ENCODE results near the gene RALB.

The RALB gene, protein sequence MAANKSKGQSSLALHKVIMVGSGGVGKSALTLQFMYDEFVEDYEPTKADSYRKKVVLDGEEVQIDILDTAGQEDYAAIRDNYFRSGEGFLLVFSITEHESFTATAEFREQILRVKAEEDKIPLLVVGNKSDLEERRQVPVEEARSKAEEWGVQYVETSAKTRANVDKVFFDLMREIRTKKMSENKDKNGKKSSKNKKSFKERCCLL

DNA sequence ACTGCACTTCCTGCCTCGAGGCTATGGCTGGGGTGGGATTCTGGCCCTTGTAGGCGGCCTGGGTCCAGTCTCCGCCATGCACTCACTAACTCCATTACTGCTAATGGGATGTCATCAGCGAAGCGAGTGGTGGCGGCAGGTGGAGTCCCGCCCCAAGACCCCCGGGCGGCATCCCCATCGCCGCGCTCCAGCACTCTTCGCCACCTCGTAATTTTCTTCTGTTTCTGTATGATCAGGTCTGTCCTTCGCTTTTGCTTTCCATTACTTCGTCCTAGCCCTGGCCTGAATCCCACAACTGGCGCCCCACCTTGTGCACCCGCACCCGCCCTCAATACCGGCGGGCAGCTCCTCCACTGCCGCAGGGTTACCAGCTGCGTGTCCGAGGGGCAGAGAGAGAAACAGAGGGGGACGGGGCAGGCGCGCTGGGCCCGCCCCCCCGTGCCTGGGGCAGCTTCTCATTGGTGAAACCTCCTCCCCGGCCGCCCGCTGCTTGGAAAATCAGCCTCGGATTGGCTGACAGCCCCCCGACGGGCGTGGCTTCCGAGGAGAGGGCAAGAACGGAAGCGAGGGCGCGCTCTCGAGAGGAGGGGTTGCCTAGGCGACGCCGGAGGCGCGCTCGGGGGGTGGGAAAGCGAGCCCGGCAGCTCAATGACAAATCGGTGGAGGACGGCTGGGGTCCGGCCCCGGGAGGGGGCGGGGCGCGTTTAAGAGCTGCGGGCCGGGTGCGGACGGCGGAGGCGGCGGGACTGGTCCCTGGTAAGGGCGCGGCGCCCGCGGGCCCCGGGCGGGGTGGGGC is at the start of gene RALB:
Gene RALB (plus strand): TSS at position 628 of the 796 bp plus-strand sequence. CDS start 25,813 bp downstream, outside the sequence.
- peaks cover 45% of the 10 kb centered on the region for H3K4me1 Mint-ChIP-seq
- H3K9me3 Mint-ChIP-seq = no peaks in the 10 kb centered on the region
- H3K36me3 Mint-ChIP-seq (ENCODE audit: insufficient read depth) = peaks cover 10% of the 10 kb centered on the region
- peak within 1 kb of the TSS; percentile 99 for H3K4me3 Mint-ChIP-seq
- peak within 1 kb of the TSS; percentile 97 for H3K27ac Mint-ChIP-seq (ENCODE audit: low read depth)
- DNase-seq (ENCODE audit: low spot score in 2 of 2) = peak; percentile 96 to 97
- ATAC-seq (replicated peaks; ENCODE audit: extremely low read depth, poor library complexity, severe bottlenecking) = peak; percentile 93
- peaks cover 15% of the 10 kb centered on the region for H3K27me3 Mint-ChIP-seq

DNA sequence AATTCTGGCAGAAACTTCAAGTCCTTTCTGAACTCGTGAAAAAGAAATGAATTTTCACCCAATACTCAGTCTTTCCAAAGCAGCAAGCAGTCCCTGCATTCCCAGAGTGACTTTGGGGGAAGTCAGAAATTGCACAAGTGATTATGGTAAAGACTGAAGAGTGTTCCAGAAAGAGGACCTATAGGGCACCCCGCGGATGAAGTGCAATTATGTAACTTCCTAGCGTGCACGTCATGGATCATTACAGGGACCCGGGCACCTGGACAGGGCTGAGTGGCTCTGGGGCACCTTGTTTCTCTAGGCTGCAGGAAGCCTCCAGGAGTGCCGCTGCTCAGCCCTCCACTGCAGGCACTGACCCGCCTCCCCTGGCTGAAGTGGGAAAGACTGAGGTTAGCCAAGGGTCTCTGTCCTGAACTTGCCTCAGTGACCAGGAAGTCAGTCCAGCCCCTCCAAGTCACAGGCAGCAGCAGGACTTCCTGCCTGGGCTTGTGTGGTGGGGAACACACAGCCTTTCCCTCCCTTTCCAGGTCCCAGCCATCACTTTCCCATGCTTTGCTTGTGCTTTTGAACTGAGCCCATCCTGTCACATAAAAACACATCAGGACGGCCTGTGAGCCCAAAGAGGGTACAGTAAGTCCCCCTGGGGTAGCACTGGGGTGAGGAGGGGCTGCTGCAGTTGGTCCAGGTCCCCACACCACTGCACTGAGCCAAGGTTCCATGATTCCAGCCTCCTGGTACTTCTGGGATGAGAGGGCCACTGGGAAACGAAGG is 49.2 kb upstream of the RALB start:
- Mint-ChIP-seq H3K36me3 (ENCODE audit: insufficient read depth) (peaks cover 3% of the 10 kb centered on the region), H3K9me3 (peaks cover 5% of the 10 kb centered on the region), H3K4me1 (no peaks in the 10 kb centered on the region), H3K27ac (ENCODE audit: low read depth) (no peak overlapping the region), H3K4me3 (no peak overlapping the region), H3K27me3 (no peaks in the 10 kb centered on the region)
- no peak for DNase-seq (ENCODE audit: low spot score in 2 of 2)
- no peak for ATAC-seq (replicated peaks; ENCODE audit: extremely low read depth, poor library complexity, severe bottlenecking)

DNA sequence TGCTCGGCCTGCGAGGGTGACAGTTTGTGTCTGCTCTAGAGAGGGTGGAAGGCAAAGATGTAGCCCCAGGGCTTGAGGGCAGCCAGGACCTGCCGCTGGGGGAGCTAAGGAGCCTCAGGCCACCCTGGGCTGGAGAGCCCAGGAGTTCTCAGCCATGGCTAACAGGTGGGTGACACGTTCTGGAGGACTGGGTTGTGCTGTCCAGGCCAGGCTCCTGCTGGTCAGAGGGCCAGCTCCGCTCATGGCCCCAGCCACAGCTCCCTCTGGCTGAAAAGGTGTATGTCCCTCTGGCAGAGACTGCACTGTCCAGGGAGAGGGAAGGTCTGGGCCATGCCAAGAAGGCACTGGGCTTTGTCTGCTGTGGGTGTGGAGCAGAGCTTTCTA is 48.6 kb upstream of the RALB start:
- ATAC-seq (replicated peaks; ENCODE audit: extremely low read depth, poor library complexity, severe bottlenecking) (no peak), DNase-seq (ENCODE audit: low spot score in 2 of 2) (no peak)
- no peak overlapping the region for H3K4me3 Mint-ChIP-seq
- H3K9me3 Mint-ChIP-seq = peaks cover 1% of the 10 kb centered on the region
- H3K27ac Mint-ChIP-seq (ENCODE audit: low read depth) = no peak overlapping the region
- no peaks in the 10 kb centered on the region for H3K27me3 Mint-ChIP-seq
- no peaks in the 10 kb centered on the region for H3K4me1 Mint-ChIP-seq
- H3K36me3 Mint-ChIP-seq (ENCODE audit: insufficient read depth) = peaks cover 3% of the 10 kb centered on the region

DNA sequence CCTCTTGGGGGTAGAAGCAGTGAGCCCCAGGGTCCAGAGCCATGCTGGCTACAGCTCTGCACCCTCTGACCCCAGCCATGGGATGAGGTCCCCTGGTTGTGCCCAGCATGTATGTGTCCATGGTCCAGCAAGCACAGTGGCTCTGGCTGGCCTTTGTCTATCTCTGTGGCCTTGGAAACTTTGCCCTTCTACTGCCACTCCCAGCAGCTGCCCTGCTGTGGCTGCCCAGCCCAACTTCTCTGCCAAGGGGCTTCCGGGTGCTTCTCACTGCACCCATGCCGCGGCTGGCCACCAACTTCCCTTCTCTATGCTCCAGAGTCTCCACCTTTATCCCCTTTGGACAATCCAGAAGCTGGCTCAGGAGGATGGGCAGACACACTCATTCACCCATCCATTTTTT is 48.2 kb upstream of the RALB start:
- DNase-seq (ENCODE audit: low spot score in 2 of 2) (no peak), ATAC-seq (replicated peaks; ENCODE audit: extremely low read depth, poor library complexity, severe bottlenecking) (no peak)
- no peaks in the 10 kb centered on the region for H3K27me3 Mint-ChIP-seq
- H3K36me3 Mint-ChIP-seq (ENCODE audit: insufficient read depth) = peaks cover 3% of the 10 kb centered on the region
- no peak overlapping the region for H3K4me3 Mint-ChIP-seq
- H3K4me1 Mint-ChIP-seq = no peaks in the 10 kb centered on the region
- H3K27ac Mint-ChIP-seq (ENCODE audit: low read depth) = no peak overlapping the region
- H3K9me3 Mint-ChIP-seq = no peaks in the 10 kb centered on the region

DNA sequence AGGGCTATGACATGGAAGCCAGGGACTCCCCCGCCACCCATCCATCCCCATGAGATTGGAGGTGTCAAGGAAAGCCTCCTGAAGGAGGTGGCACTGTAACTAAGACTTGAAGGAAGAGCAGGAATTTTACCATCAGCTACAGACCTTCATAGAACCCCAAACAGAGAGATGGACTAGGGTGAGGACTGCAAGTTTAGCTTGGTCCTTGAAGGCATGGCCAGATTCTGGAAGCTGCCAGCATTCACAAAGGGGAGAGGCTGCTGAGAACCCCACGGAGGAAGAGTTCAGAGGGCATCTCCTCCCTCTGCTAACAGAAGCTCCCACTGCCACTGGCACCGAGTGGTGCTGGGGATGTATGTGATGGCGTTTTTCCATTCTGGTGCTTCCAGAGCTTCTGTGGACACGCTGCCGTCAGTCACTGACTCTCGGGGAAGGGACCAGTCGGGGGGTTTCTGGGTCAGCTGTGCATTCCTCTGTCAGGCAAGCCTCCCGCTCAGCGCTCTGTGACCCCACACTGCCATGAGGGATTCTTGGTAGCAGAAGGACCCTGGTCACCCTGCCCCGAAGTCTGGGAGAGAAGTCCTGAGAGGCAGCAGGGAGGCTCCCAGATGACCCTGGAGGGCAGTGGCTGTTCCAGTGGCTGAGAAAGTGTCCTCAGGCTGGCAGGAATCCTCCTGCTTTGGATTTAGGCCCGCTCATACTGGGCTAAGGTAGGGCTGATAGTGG is 47.5 kb upstream of the RALB start:
- peaks cover 3% of the 10 kb centered on the region for H3K36me3 Mint-ChIP-seq (ENCODE audit: insufficient read depth)
- no peak overlapping the region for H3K4me3 Mint-ChIP-seq
- no peak overlapping the region for H3K27ac Mint-ChIP-seq (ENCODE audit: low read depth)
- H3K27me3 Mint-ChIP-seq = no peaks in the 10 kb centered on the region
- ATAC-seq (replicated peaks; ENCODE audit: extremely low read depth, poor library complexity, severe bottlenecking) (no peak), DNase-seq (ENCODE audit: low spot score in 2 of 2) (no peak)
- no peaks in the 10 kb centered on the region for H3K4me1 Mint-ChIP-seq
- no peaks in the 10 kb centered on the region for H3K9me3 Mint-ChIP-seq

DNA sequence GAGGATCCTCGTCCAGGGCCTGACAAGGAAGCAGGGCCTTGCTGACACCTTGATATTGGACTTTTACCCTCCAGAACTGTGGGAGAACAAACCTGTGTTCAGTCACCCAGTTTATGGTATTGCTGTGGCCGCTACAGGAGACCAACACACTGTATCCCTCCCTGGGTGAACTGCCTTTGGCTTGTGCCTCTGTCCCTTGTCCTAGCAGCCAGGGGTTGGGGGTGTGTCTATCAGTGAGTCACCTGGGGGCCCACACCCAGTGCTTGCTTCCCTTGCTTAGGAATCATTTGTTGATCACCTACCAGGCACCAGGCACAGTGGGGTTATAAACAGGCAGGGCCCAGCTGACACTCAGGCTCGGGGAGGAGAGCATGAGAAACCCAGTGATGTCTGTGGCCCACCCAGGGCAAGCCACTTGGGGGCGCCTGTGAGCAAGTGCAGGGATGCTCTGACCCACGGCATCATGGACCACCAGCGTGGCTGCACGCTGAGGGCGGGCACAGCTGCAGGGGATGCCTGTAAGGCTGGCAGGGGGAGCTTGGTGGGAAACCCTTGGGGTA is 46.5 kb upstream of the RALB start:
- no peak overlapping the region for H3K27ac Mint-ChIP-seq (ENCODE audit: low read depth)
- H3K4me1 Mint-ChIP-seq = no peaks in the 10 kb centered on the region
- no peak for ATAC-seq (replicated peaks; ENCODE audit: extremely low read depth, poor library complexity, severe bottlenecking)
- no peak for DNase-seq (ENCODE audit: low spot score in 2 of 2)
- H3K4me3 Mint-ChIP-seq = no peak overlapping the region
- H3K9me3 Mint-ChIP-seq = no peaks in the 10 kb centered on the region
- H3K36me3 Mint-ChIP-seq (ENCODE audit: insufficient read depth) = peaks cover 3% of the 10 kb centered on the region
- H3K27me3 Mint-ChIP-seq = no peaks in the 10 kb centered on the region

DNA sequence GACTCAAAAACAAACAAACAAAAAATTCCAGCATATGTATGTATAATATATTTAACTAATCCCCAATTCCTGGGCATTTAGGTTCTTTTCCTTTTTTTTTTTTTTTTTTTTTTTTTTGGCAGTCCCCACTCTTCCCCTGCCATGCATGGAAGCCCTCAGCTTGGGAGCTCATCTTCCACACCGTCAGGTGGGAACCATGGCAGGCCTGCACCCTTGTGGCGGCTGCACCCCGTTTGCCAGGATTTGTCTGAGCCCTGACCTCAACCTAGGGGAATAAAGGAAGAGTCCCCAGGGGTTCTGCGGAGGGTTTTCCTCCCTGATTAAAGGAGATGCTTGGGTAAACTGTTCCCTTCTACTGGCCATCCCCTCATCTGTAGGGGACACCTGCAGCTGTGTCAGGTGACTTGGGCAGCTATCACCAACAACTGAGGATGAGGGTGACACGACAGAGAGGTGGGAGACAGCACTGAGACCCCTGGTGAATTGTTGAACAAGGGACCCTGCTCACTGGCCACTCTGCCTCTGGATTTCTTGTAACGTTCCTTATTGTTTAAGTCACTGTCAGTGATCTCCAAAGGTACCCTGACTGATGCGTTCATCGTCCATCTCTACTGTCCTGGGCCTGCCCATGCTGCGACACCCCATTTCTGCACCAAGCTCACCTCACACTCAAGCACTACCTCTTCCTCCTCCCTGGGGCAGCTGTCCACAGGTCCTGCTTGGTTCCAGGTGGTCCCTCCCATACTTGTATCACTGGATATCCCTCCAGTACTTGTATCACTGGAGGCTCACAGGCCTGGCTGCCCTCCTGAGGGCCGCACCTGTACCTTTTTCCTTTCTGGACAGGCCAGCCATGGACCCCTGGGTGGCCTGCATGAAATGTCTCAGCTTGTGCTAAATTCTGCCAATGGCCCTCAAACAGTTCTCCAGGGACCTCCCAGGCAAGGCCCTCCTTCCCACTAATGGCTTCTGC is 44.0 kb upstream of the RALB start:
- H3K27me3 Mint-ChIP-seq = no peaks in the 10 kb centered on the region
- DNase-seq (ENCODE audit: low spot score in 2 of 2) = no peak
- no peak for ATAC-seq (replicated peaks; ENCODE audit: extremely low read depth, poor library complexity, severe bottlenecking)

DNA sequence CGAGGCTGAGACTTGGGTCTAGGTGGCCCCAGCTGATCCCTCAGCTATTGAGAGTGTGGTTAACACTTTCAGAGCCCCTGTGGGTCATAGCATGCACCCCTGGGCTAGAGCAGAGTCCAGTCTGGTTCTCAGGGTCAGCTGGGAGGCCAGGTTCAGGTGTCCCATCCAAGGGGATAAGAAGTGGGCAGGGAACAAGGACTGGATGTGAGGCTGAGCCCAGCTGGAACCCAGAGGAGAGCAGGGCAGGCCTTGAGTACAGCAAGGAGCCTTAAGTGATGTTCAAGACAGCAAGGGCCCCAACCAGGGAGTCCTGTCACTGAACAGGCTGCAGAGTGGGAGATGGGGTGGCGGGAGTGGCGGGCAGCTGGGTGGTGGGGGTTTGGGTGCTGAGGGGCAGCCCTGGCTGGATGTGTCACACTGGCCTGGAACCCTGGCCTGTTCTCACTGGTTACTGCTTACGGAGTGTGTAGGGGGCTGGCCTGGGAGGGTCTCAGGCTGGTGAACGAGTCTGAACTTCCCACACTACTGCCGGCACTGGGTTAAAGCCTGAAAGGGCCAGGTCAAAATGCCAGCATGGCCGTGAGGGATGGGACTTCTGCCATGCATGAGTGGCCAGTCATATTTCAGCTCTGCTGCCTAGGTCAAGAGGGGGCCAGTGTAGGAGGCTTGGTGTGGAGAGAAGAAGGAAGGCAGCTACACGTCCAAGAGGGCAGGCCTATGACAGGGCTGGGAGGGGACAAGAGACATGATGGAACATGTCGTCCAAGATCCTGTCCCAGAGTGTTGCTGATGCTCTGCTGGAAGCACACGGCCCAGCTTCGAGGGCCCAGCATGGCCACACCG is 43.0 kb upstream of the RALB start:
- ATAC-seq (replicated peaks; ENCODE audit: extremely low read depth, poor library complexity, severe bottlenecking) = no peak
- DNase-seq (ENCODE audit: low spot score in 2 of 2) = no peak
- no peaks in the 10 kb centered on the region for H3K9me3 Mint-ChIP-seq
- no peaks in the 10 kb centered on the region for H3K27me3 Mint-ChIP-seq
- H3K36me3 Mint-ChIP-seq (ENCODE audit: insufficient read depth) = no peaks in the 10 kb centered on the region
- no peak overlapping the region for H3K4me3 Mint-ChIP-seq
- H3K4me1 Mint-ChIP-seq = no peaks in the 10 kb centered on the region
- H3K27ac Mint-ChIP-seq (ENCODE audit: low read depth) = peak overlapping the region; percentile 57

More for the DNA sequence above, 44.0 kb upstream of the RALB start:
- no peak overlapping the region for H3K4me3 Mint-ChIP-seq
- no peaks in the 10 kb centered on the region for H3K4me1 Mint-ChIP-seq
- H3K27ac Mint-ChIP-seq (ENCODE audit: low read depth) = no peak overlapping the region
- H3K36me3 Mint-ChIP-seq (ENCODE audit: insufficient read depth) = no peaks in the 10 kb centered on the region
- no peaks in the 10 kb centered on the region for H3K9me3 Mint-ChIP-seq

DNA sequence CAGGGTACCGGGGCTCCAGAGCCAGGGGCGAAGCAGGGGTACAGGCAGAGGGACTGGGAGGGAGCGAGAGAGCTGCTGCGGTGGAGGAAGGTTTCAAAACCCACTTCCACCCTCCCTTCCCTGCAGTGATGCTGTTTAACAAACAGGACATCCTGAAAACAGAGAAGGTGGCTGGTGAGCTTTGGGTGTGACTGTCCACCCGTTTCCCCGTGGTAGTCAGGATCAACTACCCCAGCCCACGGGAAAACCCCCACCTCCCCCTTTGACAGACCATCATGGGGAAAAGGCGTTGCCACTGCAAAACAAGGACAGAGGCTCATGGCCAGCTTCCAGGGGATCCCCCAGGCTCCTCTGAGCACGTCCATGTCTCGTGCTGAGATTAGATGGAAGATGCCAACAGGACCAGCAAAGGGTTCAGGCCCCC is 42.4 kb upstream of the RALB start:
- Mint-ChIP-seq H3K27me3 (no peaks in the 10 kb centered on the region), H3K27ac (ENCODE audit: low read depth) (peak overlapping the region; percentile 57), H3K4me1 (no peaks in the 10 kb centered on the region), H3K9me3 (no peaks in the 10 kb centered on the region), H3K4me3 (no peak overlapping the region), H3K36me3 (ENCODE audit: insufficient read depth) (no peaks in the 10 kb centered on the region)
- no peak for DNase-seq (ENCODE audit: low spot score in 2 of 2)
- peak; percentile 19 for ATAC-seq (replicated peaks; ENCODE audit: extremely low read depth, poor library complexity, severe bottlenecking)

DNA sequence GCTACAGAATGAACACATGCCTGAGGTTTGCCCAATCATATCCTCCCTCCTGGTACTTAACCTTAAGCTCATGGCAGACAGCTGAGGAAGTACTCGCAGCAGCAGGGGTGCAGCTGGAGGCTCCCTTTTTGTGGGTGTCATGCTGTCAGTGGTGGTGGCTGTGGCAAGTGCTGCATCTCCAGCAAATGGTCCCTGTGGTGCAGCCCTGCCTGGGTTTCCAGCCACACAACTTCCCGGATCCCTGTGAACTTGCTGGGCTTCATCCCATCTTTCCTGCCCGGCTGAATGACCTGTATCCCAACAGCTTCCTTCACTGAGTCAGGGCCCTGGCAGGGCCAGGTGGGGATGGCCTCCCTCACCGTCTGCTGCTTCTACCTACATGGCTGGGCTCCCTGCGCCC is 34.5 kb upstream of the RALB start:
- ATAC-seq (replicated peaks; ENCODE audit: extremely low read depth, poor library complexity, severe bottlenecking) (no peak), DNase-seq (ENCODE audit: low spot score in 2 of 2) (no peak)
- no peak overlapping the region for H3K4me3 Mint-ChIP-seq
- H3K9me3 Mint-ChIP-seq = no peaks in the 10 kb centered on the region
- peaks cover 10% of the 10 kb centered on the region for H3K36me3 Mint-ChIP-seq (ENCODE audit: insufficient read depth)
- H3K27me3 Mint-ChIP-seq = no peaks in the 10 kb centered on the region
- peaks cover 36% of the 10 kb centered on the region for H3K4me1 Mint-ChIP-seq
- H3K27ac Mint-ChIP-seq (ENCODE audit: low read depth) = no peak overlapping the region

DNA sequence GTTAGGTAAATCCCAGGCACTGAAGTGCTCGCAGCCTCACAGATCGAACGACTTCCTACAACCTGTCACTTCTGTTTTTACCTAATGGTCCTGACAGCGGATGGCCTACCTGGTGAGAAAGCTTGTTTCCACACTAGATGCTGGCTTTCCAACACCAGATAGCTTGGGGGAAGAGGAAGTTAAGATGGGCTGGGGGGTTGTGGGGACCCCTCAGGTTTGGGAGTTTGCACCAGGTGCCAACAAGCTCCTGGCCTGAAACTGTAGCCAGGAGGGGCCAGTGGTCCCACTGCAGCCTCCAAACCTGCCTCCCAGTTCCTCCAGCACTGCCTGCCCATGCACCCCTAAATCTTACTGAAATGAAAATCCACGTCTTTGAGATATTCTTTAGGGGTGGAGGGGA is 33.4 kb upstream of the RALB start:
- no peaks in the 10 kb centered on the region for H3K9me3 Mint-ChIP-seq
- H3K4me3 Mint-ChIP-seq = no peak overlapping the region
- DNase-seq (ENCODE audit: low spot score in 2 of 2) (no peak), ATAC-seq (replicated peaks; ENCODE audit: extremely low read depth, poor library complexity, severe bottlenecking) (no peak)
- H3K27ac Mint-ChIP-seq (ENCODE audit: low read depth) = no peak overlapping the region
- no peaks in the 10 kb centered on the region for H3K27me3 Mint-ChIP-seq
- H3K36me3 Mint-ChIP-seq (ENCODE audit: insufficient read depth) = peaks cover 10% of the 10 kb centered on the region
- H3K4me1 Mint-ChIP-seq = peaks cover 41% of the 10 kb centered on the region
